Measurements from ENCODE around the gene GRM4. TPM values are rescaled to one million over a fixed set of nuclear protein-coding genes. Genes with fewer than 3 reads are reported as not detected.

The GRM4 gene
- total and polyA plus RNA-seq, 10 of the 15 experiments (the other 5 are each of a cell fraction or from before 2014, with no cell fraction given) = 0.01 to 0.31 (median 0.05) TPM; not detected in 2

- no peak overlapping the region for H3K27ac ChIP-seq (ENCODE audit: control insufficient read depth, insufficient read depth)
- H3K9me3 ChIP-seq (replicated peaks; ENCODE audit: control insufficient read depth, insufficient read depth, low read length) = no peaks in the 10 kb centered on the region
- no TSS peak for BruUV-seq (replicated peaks)
- TF ChIP-seq TBL1XR1 (IDR thresholded peaks at IDR 0.05; ENCODE audit: low read depth, low read length) (no peak), POLR2A (IDR thresholded peaks at IDR 0.05; ENCODE audit: low read depth, low read length) (no peak), ASH2L (IDR thresholded peaks at IDR 0.05; ENCODE audit: borderline replicate concordance, low read depth) (no peak), POLR2AphosphoS2 (IDR thresholded peaks at IDR 0.05; ENCODE audit: low read depth, low read length) (no peak), SMARCA5 (IDR thresholded peaks at IDR 0.05) (no peak), ZBTB4 (CRISPR knock-in tag; IDR thresholded peaks at IDR 0.05) (no peak), MLLT1 (IDR thresholded peaks at IDR 0.05) (no peak)
- H3K4me2 ChIP-seq (ENCODE audit: control insufficient read depth, insufficient read depth) = no peak overlapping the region
- intact Hi-C loops (cut with micrococcal nuclease; ENCODE audit: unreplicated experiment) (no loop called here), in situ Hi-C loops (cut with MboI) (no loop called here)
- 28% methylated on average over 9 of the region's 9 CpGs for WGBS (ENCODE audit: insufficient coverage, insufficient replicate concordance, low lambda C conversion rate, missing lambda C conversion rate)
- H3K4me3 ChIP-seq = no peak overlapping the region
- H3K79me2 ChIP-seq (ENCODE audit: control insufficient read depth, insufficient read depth, low read length) = no peaks in the 10 kb centered on the region
- POLR2A ChIA-PET = interaction anchor here (0.7 kb wide), 1 partner anchor 258 kb away, joined by 3 read pairs; no protein-coding TSS in a partner anchor
- H3K4me1 ChIP-seq (ENCODE audit: control insufficient read depth, insufficient read depth, low read length) = no peaks in the 10 kb centered on the region
- SMC1A ChIA-PET (ENCODE audit: uncharacterized antibody, unreplicated experiment) = no interaction called here
- H2AFZ ChIP-seq (ENCODE audit: control insufficient read depth, low read depth, low read length) = no peak overlapping the region
- DNase-seq (ENCODE audit: low read depth, low spot score) (no peak), ATAC-seq (no peak), FAIRE-seq (no peak)
- CTCF ChIA-PET = no interaction called here
- RAD21 ChIA-PET (ENCODE audit: unreplicated experiment) = no interaction called here
- no peaks in the 10 kb centered on the region for H4K20me1 ChIP-seq (ENCODE audit: control insufficient read depth, insufficient read depth)
- no peak overlapping the region for H3K9ac ChIP-seq (ENCODE audit: control insufficient read depth, insufficient read depth, low read length)
- H3K27me3 ChIP-seq (replicated peaks in 1 of 2; ENCODE audit: control insufficient read depth in 2 of 2, insufficient read depth in 2 of 2, low read length in 1 of 2) = peaks cover 0 to 2% of the 10 kb centered on the region in 2 experiments; a peak in 2 of 4 replicates
- H3K36me3 ChIP-seq (ENCODE audit: control insufficient read depth in 2 of 2, insufficient read depth in 2 of 2, low read length in 1 of 2) = no peaks in the 10 kb centered on the region
Measured at GRCh38 chr6:33995309-33996119, 150.4 kb downstream of the GRM4 start.

All from GM12878 (cell line).